Gastrocnemius medialis (tissue), 4 donors: ENCODE measurements around the gene R3HDM1.

ENCODE experiments used
- CTCF ChIP-seq, 5 experiments: fragments of 450-650 bp in 3 of 5; fragments of 200-600 bp in 2 of 5; sonication (generic) in 2 of 5; IDR thresholded peaks in 4 of 5; conservative IDR thresholded peaks in 1 of 5; 1 replicate in 4 of 5; 2 replicates in 1 of 5; pipeline ENCODE4 v1.5.1; 2016 to 2019; ENCODE audit warnings: antibody characterized with exemption in 5 of 5, mild to moderate bottlenecking in 3 of 5, moderate library complexity in 3 of 5
- POLR2A ChIP-seq, 2 donors: fragments of 450-650 bp; IDR thresholded peaks; one replicate each; pipeline ENCODE4 v1.6.1; 2017; ENCODE audit warnings: antibody characterized with exemption in 2 of 2, mild to moderate bottlenecking in 2 of 2, moderate library complexity in 2 of 2

- TF ChIP-seq CTCF (IDR thresholded peaks at IDR 0.05 in 4 of 5, conservative IDR thresholded peaks at IDR 0.05 in 1 of 5) (no peak), POLR2A (IDR thresholded peaks at IDR 0.05) (no peak)
Observed at GRCh38 chr2:135620198-135620597, 88.9 kb downstream of the R3HDM1 start.
